ENCODE results near the gene PHLDB3.

- TF ChIP-seq CTCF (conservative IDR thresholded peaks at IDR 0.05; ENCODE audit: low read length) (no peak), EZH2phosphoT487 (IDR thresholded peaks at IDR 0.05; ENCODE audit: borderline replicate concordance, low read depth, low read length) (no peak)
Observed at GRCh38 chr19:43526884-43527859, 22.6 kb upstream of the PHLDB3 start, which contains the start of gene ETHE1.

Data from OCI-LY7 (cell line).